Body of pancreas (tissue), 4 donors: ENCODE measurements around the gene SMIM12.

ENCODE experiments used
- POLR2A ChIP-seq, 3 donors: fragments of 450-650 bp; IDR thresholded peaks; one replicate each; pipeline ENCODE4 v1.6.1; 2016; ENCODE audit warnings: antibody characterized with exemption in 3 of 3, mild to moderate bottlenecking in 2 of 3
- TF ChIP-seq, protein P1 (sequence below), 7 experiments: fragments of 450-650 bp in 4 of 7; fragments of 200-600 bp in 3 of 7; sonication (generic) in 3 of 7; IDR thresholded peaks; one replicate each; pipeline ENCODE4 v1.5.1; 2016 to 2019; ENCODE audit warnings: antibody characterized with exemption in 7 of 7

DNA sequence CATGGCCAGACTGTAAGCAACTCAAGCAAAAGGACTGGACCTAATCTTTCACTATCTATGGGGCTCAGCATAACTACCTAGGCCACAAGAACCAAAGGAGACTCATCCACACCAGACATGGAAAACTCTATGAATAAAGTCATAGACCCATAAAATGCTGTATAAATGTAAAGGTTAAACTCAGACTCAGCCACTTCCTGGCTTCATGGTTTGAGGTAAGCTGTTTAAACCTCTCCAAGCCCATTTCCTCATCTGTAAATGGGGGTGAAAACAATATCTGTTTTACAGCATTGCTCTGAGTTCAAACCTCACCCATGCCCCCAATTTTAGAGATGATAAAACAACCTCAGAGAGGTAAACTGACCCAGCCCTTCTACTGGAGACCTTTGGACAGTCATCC is 4.0 kb upstream of the SMIM12 start:
- TF ChIP-seq, protein P1, sequence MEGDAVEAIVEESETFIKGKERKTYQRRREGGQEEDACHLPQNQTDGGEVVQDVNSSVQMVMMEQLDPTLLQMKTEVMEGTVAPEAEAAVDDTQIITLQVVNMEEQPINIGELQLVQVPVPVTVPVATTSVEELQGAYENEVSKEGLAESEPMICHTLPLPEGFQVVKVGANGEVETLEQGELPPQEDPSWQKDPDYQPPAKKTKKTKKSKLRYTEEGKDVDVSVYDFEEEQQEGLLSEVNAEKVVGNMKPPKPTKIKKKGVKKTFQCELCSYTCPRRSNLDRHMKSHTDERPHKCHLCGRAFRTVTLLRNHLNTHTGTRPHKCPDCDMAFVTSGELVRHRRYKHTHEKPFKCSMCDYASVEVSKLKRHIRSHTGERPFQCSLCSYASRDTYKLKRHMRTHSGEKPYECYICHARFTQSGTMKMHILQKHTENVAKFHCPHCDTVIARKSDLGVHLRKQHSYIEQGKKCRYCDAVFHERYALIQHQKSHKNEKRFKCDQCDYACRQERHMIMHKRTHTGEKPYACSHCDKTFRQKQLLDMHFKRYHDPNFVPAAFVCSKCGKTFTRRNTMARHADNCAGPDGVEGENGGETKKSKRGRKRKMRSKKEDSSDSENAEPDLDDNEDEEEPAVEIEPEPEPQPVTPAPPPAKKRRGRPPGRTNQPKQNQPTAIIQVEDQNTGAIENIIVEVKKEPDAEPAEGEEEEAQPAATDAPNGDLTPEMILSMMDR (IDR thresholded peaks at IDR 0.05), result no peak
- TF ChIP-seq POLR2A (IDR thresholded peaks at IDR 0.05), result no peak
